Esophagus muscularis mucosa (tissue), 4 donors: Measurements from ENCODE around the gene ABCB10.
"Not testable (repeated sequence)": the region's sequence is repeated elsewhere in the genome, so short reads cannot be mapped to it uniquely, and the experiment has no call there.

Experiments used
- CTCF ChIP-seq, 3 experiments: fragments of 200-600 bp in 2 of 3; fragments of 450-650 bp in 1 of 3; sonication (generic) in 2 of 3; IDR thresholded peaks; one replicate each; pipeline ENCODE4 v1.5.1; 2017 to 2019; ENCODE audit warnings: antibody characterized with exemption in 3 of 3, mild to moderate bottlenecking in 2 of 3, moderate library complexity in 1 of 3
- EP300 ChIP-seq: sonication (generic); formaldehyde crosslinking; IDR thresholded peaks from one replicate; pipeline ENCODE4 v1.6.1; 2017; ENCODE audit warnings: antibody characterized with exemption
- POLR2A ChIP-seq: fragments of 450-650 bp; IDR thresholded peaks from one replicate; pipeline ENCODE4 v1.6.1; 2017; ENCODE audit warnings: antibody characterized with exemption, moderate library complexity, mild to moderate bottlenecking, low read depth
- POLR2AphosphoS5 ChIP-seq, 2 donors: sonication (generic); formaldehyde crosslinking; IDR thresholded peaks; one replicate each; pipeline ENCODE4 v1.6.1; 2017; ENCODE audit warnings: antibody characterized with exemption in 2 of 2

DNA sequence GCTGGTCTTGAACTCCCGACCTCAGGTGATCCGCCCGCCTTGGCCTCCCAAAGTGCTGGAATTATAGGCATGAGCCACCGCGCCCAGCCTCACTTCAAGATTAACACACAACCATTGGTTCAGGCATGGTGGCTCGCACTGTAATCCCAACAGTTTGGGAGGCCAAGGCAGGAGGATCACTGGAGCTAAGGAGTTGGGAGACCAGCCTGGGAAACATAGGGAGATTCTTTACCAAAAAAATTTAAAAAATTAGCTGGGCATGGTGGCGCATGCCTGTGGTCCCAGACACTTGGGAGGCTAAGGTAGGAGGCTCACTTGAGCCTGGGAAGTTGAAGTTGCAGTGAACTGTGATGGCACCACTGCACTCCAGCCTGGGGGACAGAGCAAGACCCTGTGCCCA lies 37.4 kb upstream of the ABCB10 start:
- TF ChIP-seq CTCF (IDR thresholded peaks at IDR 0.05); POLR2AphosphoS5 (IDR thresholded peaks at IDR 0.05); POLR2A; EP300: not testable (repeated sequence)
